IMR-90 (cell line): Measurements from ENCODE around the gene PTCD2. TPM values are rescaled to one million over a fixed set of nuclear protein-coding genes. Genes with fewer than 3 reads are reported as not detected.
A peak's percentile ranks its signal among the peaks of the same experiment; 100 is the strongest.

ENCODE experiments used
- ATAC-seq: fragments of 200-7000 bp; cut with Tn5 transposase; 2 replicates; pipeline ENCODE4 v1.9.1; 2020; ENCODE audit warnings: low read depth, mild to moderate bottlenecking, moderate library complexity
- BruUV-seq: library from RNA; stranded (reverse); fragments of 400-500 nt; replicated peaks from 2 replicates; lab custom pipeline; 2021; lab: Mats Ljungman, UMichigan
- CTCF ChIA-PET: fragments of 300-600 bp; formaldehyde crosslinking; extraction: SDS; loops from one replicate; lab custom pipeline; 2021; ENCODE audit warnings: antibody characterized with exemption; lab: Yijun Ruan, JAX
- POLR2A ChIA-PET: fragments of 300-600 bp; sonication (Branson Sonifier 250); formaldehyde crosslinking; loops from one replicate; lab custom pipeline; 2022; ENCODE audit warnings: antibody characterized with exemption; ENCODE audit not compliant: unreplicated experiment; lab: Charles Lee
- DNase-seq: peaks from one replicate; pipeline ENCODE4 v3.0.0; 2013
- H2AFZ ChIP-seq: replicated peaks from 2 replicates; pipeline ENCODE3; 2013; ENCODE audit warnings: low read length, mild to moderate bottlenecking; ENCODE audit not compliant: poor library complexity
- H2AK5ac ChIP-seq: 2 replicates; pipeline ENCODE4 v1.6.1; 2013; ENCODE audit warnings: low read depth, low read length, inconsistent platforms
- H2AK9ac ChIP-seq: replicated peaks from 2 replicates; pipeline ENCODE3; 2013; ENCODE audit warnings: mild to moderate bottlenecking, low read depth, low read length, moderate library complexity; ENCODE audit not compliant: poor library complexity
- H2BK120ac ChIP-seq: 2 replicates; pipeline ENCODE4 v1.6.1; 2013; ENCODE audit warnings: low read depth, low read length, inconsistent platforms
- H2BK15ac ChIP-seq: 3 replicates; pipeline ENCODE4 v1.6.1; 2013; ENCODE audit warnings: low read depth, low read length, inconsistent platforms
- H2BK20ac ChIP-seq: 2 replicates; pipeline ENCODE4 v1.6.1; 2013; ENCODE audit warnings: low read depth, mild to moderate bottlenecking, inconsistent platforms, low read length, moderate library complexity
- H2BK5ac ChIP-seq: 2 replicates; pipeline ENCODE4 v1.6.1; 2013; ENCODE audit warnings: mild to moderate bottlenecking, low read depth, low read length, inconsistent platforms; ENCODE audit not compliant: poor library complexity, severe bottlenecking
- H3K14ac ChIP-seq: replicated peaks from 2 replicates; pipeline ENCODE4 v1.6.1; 2013; ENCODE audit warnings: low read depth, low read length, inconsistent platforms
- H3K18ac ChIP-seq: 2 replicates; pipeline ENCODE4 v1.6.1; 2013; ENCODE audit warnings: low read depth, low read length, control low read depth
- H3K23ac ChIP-seq: 2 replicates; pipeline ENCODE4 v1.6.1; 2013; ENCODE audit warnings: low read depth, low read length, inconsistent platforms
- H3K27ac ChIP-seq: 2 replicates; pipeline ENCODE4 v1.5.1; 2013; ENCODE audit warnings: mild to moderate bottlenecking, control low read depth, low read length; ENCODE audit not compliant: insufficient read depth
- H3K27me3 ChIP-seq: 2 replicates; pipeline ENCODE4 v1.6.1; 2013; ENCODE audit warnings: low read length; ENCODE audit not compliant: control insufficient read depth, insufficient read depth
- H3K36me3 ChIP-seq: 2 replicates; pipeline ENCODE4 v1.6.1; 2013; ENCODE audit warnings: low read length, mixed read lengths; ENCODE audit not compliant: control insufficient read depth, insufficient read depth
- H3K4ac ChIP-seq: 2 replicates; pipeline ENCODE4 v1.6.1; 2013; ENCODE audit warnings: low read depth, low read length, inconsistent platforms
- H3K4me1 ChIP-seq: 2 replicates; pipeline ENCODE4 v1.6.1; 2013; ENCODE audit warnings: low read length, mixed read lengths; ENCODE audit not compliant: control insufficient read depth, insufficient read depth
- H3K4me2 ChIP-seq: 2 replicates; pipeline ENCODE4 v1.6.1; 2013; ENCODE audit warnings: low read depth, mild to moderate bottlenecking, control low read depth, low read length, moderate library complexity
- H3K4me3 ChIP-seq: 2 replicates; pipeline ENCODE4 v1.5.1; 2013; ENCODE audit warnings: low read depth, mild to moderate bottlenecking, control low read depth, low read length, moderate library complexity; ENCODE audit not compliant: insufficient read depth
- H3K56ac ChIP-seq: 2 replicates; pipeline ENCODE4 v1.6.1; 2013; ENCODE audit warnings: low read length, inconsistent platforms; ENCODE audit not compliant: insufficient read depth; ENCODE audit errors: extremely low read depth
- H3K79me1 ChIP-seq, 2 experiments: 2 replicates each; pipeline ENCODE4 v1.6.1; 2013; ENCODE audit warnings: low read length in 2 of 2, inconsistent platforms in 1 of 2, low read depth in 1 of 2
- H3K9ac ChIP-seq: 2 replicates; pipeline ENCODE4 v1.6.1; 2013; ENCODE audit warnings: low read depth, low read length, control low read depth
- H3K9me1 ChIP-seq: 2 replicates; pipeline ENCODE4 v1.6.1; 2013; ENCODE audit warnings: low read length, inconsistent platforms; ENCODE audit not compliant: insufficient read depth
- H3K9me3 ChIP-seq: 2 replicates; pipeline ENCODE4 v1.6.1; 2013; ENCODE audit warnings: low read length; ENCODE audit not compliant: control insufficient read depth, insufficient read depth
- H4K20me1 ChIP-seq: 2 replicates; pipeline ENCODE4 v1.6.1; 2013; ENCODE audit warnings: low read length, inconsistent platforms; ENCODE audit not compliant: insufficient read depth
- H4K5ac ChIP-seq: 2 replicates; pipeline ENCODE4 v1.6.1; 2013; ENCODE audit warnings: mild to moderate bottlenecking, low read depth, low read length, control low read depth
- H4K8ac ChIP-seq, 2 experiments: 2 replicates each; pipeline ENCODE4 v1.6.1; 2013; ENCODE audit warnings: low read depth in 2 of 2, low read length in 2 of 2, control low read depth in 1 of 2, inconsistent platforms in 1 of 2
- H4K91ac ChIP-seq: 2 replicates; pipeline ENCODE4 v1.6.1; 2013; ENCODE audit warnings: low read depth, low read length, inconsistent platforms; ENCODE audit not compliant: insufficient read depth
- BHLHE40 ChIP-seq: fragments of 150-350 bp; IDR thresholded peaks from 2 replicates; pipeline ENCODE4 v1.6.1; 2016; ENCODE audit warnings: mild to moderate bottlenecking, low read depth, low read length
- CEBPB ChIP-seq: IDR thresholded peaks from 2 replicates; pipeline ENCODE4 v1.6.1; 2012; ENCODE audit warnings: low read depth, low read length, improper control_type of control experiment
- CHD1 ChIP-seq: IDR thresholded peaks from 2 replicates; pipeline ENCODE4 v1.6.1; 2012; ENCODE audit warnings: low read depth, low read length, improper control_type of control experiment
- CTCF ChIP-seq: conservative IDR thresholded peaks from 2 replicates; pipeline ENCODE4 v1.5.1; 2012; ENCODE audit warnings: mild to moderate bottlenecking, low read depth, low read length, improper control_type of control experiment
- ELK1 ChIP-seq: fragments of 150-350 bp; IDR thresholded peaks from 2 replicates; pipeline ENCODE4 v1.6.1; 2016; ENCODE audit warnings: low read depth, mild to moderate bottlenecking, low read length, moderate library complexity, borderline replicate concordance
- FOS ChIP-seq: fragments of 150-350 bp; IDR thresholded peaks from 2 replicates; pipeline ENCODE4 v1.6.1; 2016; ENCODE audit warnings: low read depth, low read length
- MAFK ChIP-seq: IDR thresholded peaks from 2 replicates; pipeline ENCODE4 v1.6.1; 2012; ENCODE audit warnings: low read depth, low read length, improper control_type of control experiment
- MXI1 ChIP-seq: IDR thresholded peaks from 2 replicates; pipeline ENCODE4 v1.6.1; 2012; ENCODE audit warnings: low read depth, mild to moderate bottlenecking, low read length, moderate library complexity, borderline replicate concordance
- NFE2L2 ChIP-seq: fragments of 150-350 bp; IDR thresholded peaks from 2 replicates; pipeline ENCODE4 v1.6.1; 2016; ENCODE audit warnings: low read depth, mild to moderate bottlenecking, low read length
- POLR2A ChIP-seq: IDR thresholded peaks from 2 replicates; pipeline ENCODE4 v1.6.1; 2012; ENCODE audit warnings: mild to moderate bottlenecking, low read depth, low read length
- RAD21 ChIP-seq: IDR thresholded peaks from 2 replicates; pipeline ENCODE4 v1.6.1; 2012; ENCODE audit warnings: low read length, improper control_type of control experiment
- RCOR1 ChIP-seq: IDR thresholded peaks from 2 replicates; pipeline ENCODE4 v1.6.1; 2012; ENCODE audit warnings: mild to moderate bottlenecking, low read length, improper control_type of control experiment; ENCODE audit not compliant: insufficient replicate concordance
- RFX5 ChIP-seq: IDR thresholded peaks from 2 replicates; pipeline ENCODE4 v1.8.0; 2012; ENCODE audit warnings: low read depth, mild to moderate bottlenecking, low read length, moderate library complexity
- SMC3 ChIP-seq: fragments of 150-350 bp; IDR thresholded peaks from 2 replicates; pipeline ENCODE4 v1.6.1; 2016; ENCODE audit warnings: low read depth, mild to moderate bottlenecking, antibody characterized with exemption, low read length, moderate library complexity
- USF2 ChIP-seq: fragments of 150-350 bp; IDR thresholded peaks from 2 replicates; pipeline ENCODE4 v1.6.1; 2017; ENCODE audit warnings: mild to moderate bottlenecking, antibody characterized with exemption, low read length, low read depth
- WGBS, 2 experiments: methylation state at CpG; one replicate each; pipeline versions ENCODE4 v1.1.5 to v1.1.7; 2013; ENCODE audit warnings: missing lambda C conversion rate in 2 of 2; ENCODE audit not compliant: insufficient read length in 1 of 2; ENCODE audit errors: extremely low coverage in 2 of 2; 5-methylcytosine and 5-hydroxymethylcytosine counted together
- dilution Hi-C: fragments of 300-500 bp; cut with HindIII; formaldehyde crosslinking; loops from one replicate; pipeline ENCODE4 v1.14.3; 2018; ENCODE audit warnings: low sequenced_read_pairs; ENCODE audit not compliant: unreplicated experiment
- in situ Hi-C: fragments of 300-500 bp; cut with MboI; formaldehyde crosslinking; loops from 3 replicates; pipeline ENCODE4 v1.14.3; 2019; ENCODE audit warnings: low sequenced_read_pairs, inconsistent platforms, mixed read lengths
- intact Hi-C: fragments of 100-400 bp; cut with micrococcal nuclease; formaldehyde crosslinking; loops from 2 replicates; pipeline ENCODE4 v1.10.0; 2022
- polyA plus RNA-seq, 3 experiments: library from polyadenylated mRNA; depleted of rRNA; stranded (reverse); fragments of >200 nt; gene quantifications; 2 replicates each; pipeline ENCODE4 v1.2.3, GENCODE V29; 2012; ENCODE audit warnings: low replicate concordance in 1 of 3
- total RNA-seq: library from RNA; depleted of rRNA; stranded (reverse); fragments of >200 nt; gene quantifications from 2 replicates; pipeline ENCODE4 v1.2.3, GENCODE V29; 2012

The PTCD2 gene
- total and polyA plus RNA-seq, 2 of the 4 experiments (the other 2 are of a cell fraction): 6.5 to 9.9 TPM

GRCh38 chr5:72387985-72388384 lies 67.8 kb downstream of the PTCD2 start:
- peak; percentile 60 for ATAC-seq
- Histone ChIP-seq H2BK20ac (peak overlapping the region; percentile 100), H4K20me1 (no peaks in the 10 kb centered on the region), H3K27ac (no peak overlapping the region), H3K36me3 (no peaks in the 10 kb centered on the region), H4K5ac (no peak overlapping the region), H3K4me3 (no peak overlapping the region), H3K14ac (peak overlapping the region; percentile 5; the same call in 1 of the 2 replicates), H3K9me1 (peaks cover 17% of the 10 kb centered on the region), H3K79me1 (no peaks in the 10 kb centered on the region), H3K4me2 (peak overlapping the region; percentile 50; the same call in 1 of the 2 replicates), H2BK120ac (peak overlapping the region; percentile 95), H2AK5ac (peak overlapping the region; percentile 68; the same call in 1 of the 2 replicates), H4K91ac (peak overlapping the region; percentile 21; the same call in 1 of the 2 replicates), H3K9me3 (no peaks in the 10 kb centered on the region), H4K8ac (peak overlapping the region; percentile 28 to 70; a peak in 2 of 4 replicates), H3K56ac (0 out of 2 replicates have a peak overlapping the region, but pooled peaks have one; percentile 51), H3K23ac (no peak overlapping the region), H3K4me1 (peaks cover 13% of the 10 kb centered on the region), H3K18ac (no peak overlapping the region), H3K4ac (peak overlapping the region; percentile 94; the same call in 1 of the 2 replicates), H2BK5ac (no peak overlapping the region), H2AK9ac (no peak overlapping the region), H3K27me3 (no peaks in the 10 kb centered on the region), H2AFZ (no peak overlapping the region), H2BK15ac (0 out of 3 replicates have a peak overlapping the region, but pooled peaks have one; percentile 55), H3K9ac (no peak overlapping the region)
- no CpG with 5 or more reads among the region's 3 CpGs for WGBS, 2 experiments
- dilution Hi-C loops (no loop called here), intact Hi-C loops (no loop called here), in situ Hi-C loops (no loop called here)
- no TSS peak for BruUV-seq
- ChIA-PET CTCF (interaction anchor here (1.0 to 1.1 kb wide), 2 partner anchors 9 kb away, joined by 3 to 5 read pairs; no protein-coding TSS in a partner anchor), POLR2A (no interaction called here)
- no peak for TF ChIP-seq FOS
- peak; percentile 71; the same call in 1 of the 2 replicates for TF ChIP-seq NFE2L2
- no peak for TF ChIP-seq CHD1
- TF ChIP-seq RCOR1: no peak
- TF ChIP-seq POLR2A: no peak
- TF ChIP-seq RAD21: no peak
- TF ChIP-seq SMC3: no peak
- 0 out of 2 replicates have a peak, but pooled peaks have one; percentile 39 for TF ChIP-seq BHLHE40
- no peak for TF ChIP-seq MXI1
- peak; percentile 42; the same call in 1 of the 2 replicates for TF ChIP-seq MAFK
- TF ChIP-seq CEBPB: no peak
- TF ChIP-seq USF2: no peak
- TF ChIP-seq RFX5: no peak
- no peak for TF ChIP-seq ELK1
- TF ChIP-seq CTCF: no peak
- peak; percentile 88 for DNase-seq
